Ectodermal cell (in vitro differentiated cells): ENCODE results near the gene CCDC85C.

Experiments used
- H3K27ac ChIP-seq: 2 replicates; pipeline ENCODE4 v1.7.0; 2013; ENCODE audit warnings: mild to moderate bottlenecking, low read depth, low read length; ENCODE audit not compliant: insufficient read depth, poor library complexity, severe bottlenecking
- H3K27me3 ChIP-seq: 2 replicates; pipeline ENCODE4 v1.7.0; 2013; ENCODE audit warnings: mild to moderate bottlenecking, low read length; ENCODE audit not compliant: insufficient read depth, control insufficient read depth, poor library complexity, severe bottlenecking
- H3K36me3 ChIP-seq: one replicate; pipeline ENCODE4 v1.7.0; 2013; ENCODE audit warnings: low read length; ENCODE audit not compliant: control insufficient read depth, insufficient read depth
- H3K4me1 ChIP-seq: one replicate; pipeline ENCODE4 v1.7.0; 2013; ENCODE audit warnings: low read length; ENCODE audit not compliant: control insufficient read depth, insufficient read depth
- H3K4me3 ChIP-seq: 2 replicates; pipeline ENCODE4 v1.7.0; 2013; ENCODE audit warnings: low read depth, low read length, control low read depth; ENCODE audit not compliant: insufficient read depth
- H3K9me3 ChIP-seq: 2 replicates; pipeline ENCODE4 v1.7.0; 2013; ENCODE audit warnings: mild to moderate bottlenecking, low read length, moderate library complexity; ENCODE audit not compliant: control insufficient read depth
- WGBS, 2 experiments: methylation state at CpG; one replicate each; pipeline ENCODE4 v1.1.7; 2013; ENCODE audit warnings: missing lambda C conversion rate in 2 of 2; 5-methylcytosine and 5-hydroxymethylcytosine counted together

The CCDC85C gene

DNA sequence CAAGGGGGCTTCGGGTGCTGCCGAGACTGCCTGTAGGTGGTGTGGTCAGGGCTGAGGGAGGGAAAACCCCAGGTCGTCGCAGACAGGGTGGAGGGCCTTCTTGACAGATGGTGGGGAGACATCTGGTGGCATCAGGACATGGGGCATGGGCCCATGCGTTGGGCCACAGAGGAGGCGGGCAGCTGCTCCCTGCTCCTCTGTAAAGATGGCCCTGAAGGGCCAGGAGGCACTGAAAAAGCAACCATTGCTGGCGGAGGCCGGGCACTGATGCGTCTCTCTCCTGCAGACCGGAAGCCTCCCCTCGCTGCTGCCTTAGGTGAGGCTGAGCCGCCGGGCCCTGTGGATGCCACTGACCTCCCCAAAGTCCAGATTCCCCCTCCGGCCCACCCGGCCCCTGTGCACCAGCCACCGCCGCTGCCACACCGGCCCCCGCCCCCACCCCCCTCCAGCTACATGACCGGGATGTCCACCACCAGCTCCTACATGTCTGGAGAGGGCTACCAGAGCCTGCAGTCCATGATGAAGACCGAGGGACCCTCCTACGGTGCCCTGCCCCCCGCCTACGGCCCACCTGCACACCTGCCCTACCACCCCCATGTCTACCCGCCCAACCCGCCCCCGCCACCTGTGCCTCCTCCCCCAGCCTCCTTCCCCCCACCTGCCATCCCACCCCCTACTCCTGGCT lies 94.0 kb downstream of the CCDC85C start:
- H3K27ac ChIP-seq = no peak overlapping the region
- H3K9me3 ChIP-seq = no peaks in the 10 kb centered on the region
- peaks cover 31% of the 10 kb centered on the region for H3K36me3 ChIP-seq
- H3K4me1 ChIP-seq = peaks cover 11% of the 10 kb centered on the region
- 91 to 95% methylated on average over 24 of the region's 27 CpGs for WGBS, 2 experiments
- no peak overlapping the region for H3K4me3 ChIP-seq
- no peaks in the 10 kb centered on the region for H3K27me3 ChIP-seq

DNA sequence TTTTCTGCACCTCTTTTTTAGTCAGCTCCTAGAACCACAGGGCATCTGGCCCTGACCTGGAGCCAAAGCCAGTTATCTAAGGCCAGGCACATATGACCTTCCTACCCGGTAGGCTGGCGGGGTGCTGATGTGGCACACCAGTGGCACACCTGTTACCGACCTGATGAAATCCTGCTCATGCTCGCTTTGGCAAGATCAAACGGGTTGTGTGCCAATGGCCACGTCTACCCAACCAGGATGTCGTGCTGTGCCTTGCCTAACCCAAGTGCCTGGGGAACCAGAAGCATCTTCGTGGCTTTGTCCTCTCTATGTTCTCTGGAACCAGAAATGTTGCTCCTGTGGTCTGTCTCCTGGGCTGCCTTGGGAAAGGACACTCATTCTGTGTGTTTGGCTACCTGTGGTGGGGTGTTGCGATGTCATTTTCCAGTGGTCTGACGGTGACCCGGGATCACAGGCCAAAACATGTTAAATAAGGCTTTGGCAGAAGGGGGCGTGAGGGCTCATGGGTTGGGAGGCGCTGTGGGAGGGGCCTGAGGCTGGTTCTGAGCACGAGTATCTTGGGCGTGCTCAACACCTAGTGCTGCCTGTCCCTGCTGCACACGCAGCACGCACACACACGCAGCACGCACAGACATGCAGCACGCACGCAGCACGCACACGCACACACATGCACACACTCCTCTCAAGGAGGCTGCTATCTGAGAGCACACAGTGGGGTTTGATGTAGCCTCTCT lies 94.9 kb downstream of the CCDC85C start:
- 90 to 92% methylated on average over 23 of the region's 23 CpGs for WGBS, 2 experiments
- H3K27ac ChIP-seq = peak overlapping the region; percentile 36
- no peaks in the 10 kb centered on the region for H3K9me3 ChIP-seq
- peaks cover 30% of the 10 kb centered on the region for H3K36me3 ChIP-seq
- no peaks in the 10 kb centered on the region for H3K27me3 ChIP-seq
- peaks cover 11% of the 10 kb centered on the region for H3K4me1 ChIP-seq
- no peak overlapping the region for H3K4me3 ChIP-seq

- peaks cover 11% of the 10 kb centered on the region for H3K4me1 ChIP-seq
- H3K4me3 ChIP-seq = no peak overlapping the region
- no peaks in the 10 kb centered on the region for H3K27me3 ChIP-seq
- H3K9me3 ChIP-seq = no peaks in the 10 kb centered on the region
- H3K36me3 ChIP-seq = peaks cover 38% of the 10 kb centered on the region
- H3K27ac ChIP-seq = no peak overlapping the region
- 94% methylated on average over 13 of the region's 13 CpGs for WGBS, 2 experiments
These were observed 96.0 kb downstream of the CCDC85C start for GRCh38 chr14:99507860-99508640.

DNA sequence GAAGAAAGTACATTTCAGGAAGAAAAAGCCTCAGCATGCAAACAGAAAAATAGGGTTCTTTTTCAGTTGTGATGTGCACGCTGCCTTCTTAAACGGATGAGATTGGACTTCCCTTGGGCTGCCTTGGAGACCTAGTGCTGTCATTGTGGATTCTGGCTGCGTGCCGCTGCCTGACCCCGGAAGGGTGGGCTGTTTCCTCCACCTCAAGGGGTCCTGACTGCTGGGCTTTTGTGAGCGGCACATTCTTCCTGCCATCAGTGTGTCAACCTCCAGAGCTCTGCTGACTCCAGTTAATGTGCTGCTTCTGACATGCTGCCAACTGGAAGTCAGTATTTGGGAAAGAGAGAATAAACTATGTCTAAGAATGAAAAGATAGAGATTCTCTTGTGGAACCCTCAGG lies 97.7 kb downstream of the CCDC85C start:
- H3K27me3 ChIP-seq = no peaks in the 10 kb centered on the region
- no peak overlapping the region for H3K27ac ChIP-seq
- H3K4me1 ChIP-seq = peaks cover 11% of the 10 kb centered on the region
- peaks cover 44% of the 10 kb centered on the region for H3K36me3 ChIP-seq
- H3K4me3 ChIP-seq = no peak overlapping the region
- 90 to 93% methylated on average over 6 of the region's 6 CpGs for WGBS, 2 experiments
- H3K9me3 ChIP-seq = no peaks in the 10 kb centered on the region

GRCh38 chr14:99505089-99505488 lies 98.9 kb downstream of the CCDC85C start:
- no peaks in the 10 kb centered on the region for H3K27me3 ChIP-seq
- H3K4me1 ChIP-seq = peaks cover 4% of the 10 kb centered on the region
- 93 to 95% methylated on average over 5 of the region's 5 CpGs for WGBS, 2 experiments
- H3K9me3 ChIP-seq = no peaks in the 10 kb centered on the region
- H3K27ac ChIP-seq = no peak overlapping the region
- H3K36me3 ChIP-seq = peaks cover 49% of the 10 kb centered on the region
- H3K4me3 ChIP-seq = no peak overlapping the region

DNA sequence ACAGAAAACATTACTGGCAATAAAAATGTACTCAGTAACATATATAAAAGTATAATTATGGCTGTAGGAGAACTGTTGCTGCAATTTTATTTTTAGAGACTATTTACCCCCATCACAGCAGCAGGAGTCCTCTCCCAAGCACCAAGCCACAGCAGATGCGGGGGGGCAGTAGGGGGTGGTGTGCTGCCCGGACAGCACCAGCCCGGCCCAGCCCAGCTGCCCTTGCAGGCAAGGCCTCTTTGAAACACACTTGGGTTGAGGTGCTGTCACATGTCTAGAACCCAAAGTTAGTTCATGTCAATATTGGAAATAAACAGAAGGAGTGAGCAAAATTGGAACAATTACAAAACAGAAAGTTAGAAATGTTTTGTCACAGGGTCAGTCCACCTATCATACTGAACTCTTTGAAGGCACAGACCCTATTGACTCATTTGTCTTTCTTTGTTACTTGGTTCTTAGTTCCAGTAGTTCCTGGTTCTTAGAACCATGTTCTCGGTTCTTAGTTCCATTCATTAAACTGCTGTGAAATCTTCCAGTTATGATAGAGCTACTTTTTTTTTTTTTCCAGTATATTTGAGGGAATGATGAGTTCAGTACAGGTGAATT lies 100.1 kb downstream of the CCDC85C start:
- no peak overlapping the region for H3K4me3 ChIP-seq
- H3K9me3 ChIP-seq = no peaks in the 10 kb centered on the region
- no peak overlapping the region for H3K27ac ChIP-seq
- peaks cover 46% of the 10 kb centered on the region for H3K36me3 ChIP-seq
- peaks cover 1% of the 10 kb centered on the region for H3K4me1 ChIP-seq
- 93 to 97% methylated on average over 4 of the region's 4 CpGs for WGBS, 2 experiments
- no peaks in the 10 kb centered on the region for H3K27me3 ChIP-seq

DNA sequence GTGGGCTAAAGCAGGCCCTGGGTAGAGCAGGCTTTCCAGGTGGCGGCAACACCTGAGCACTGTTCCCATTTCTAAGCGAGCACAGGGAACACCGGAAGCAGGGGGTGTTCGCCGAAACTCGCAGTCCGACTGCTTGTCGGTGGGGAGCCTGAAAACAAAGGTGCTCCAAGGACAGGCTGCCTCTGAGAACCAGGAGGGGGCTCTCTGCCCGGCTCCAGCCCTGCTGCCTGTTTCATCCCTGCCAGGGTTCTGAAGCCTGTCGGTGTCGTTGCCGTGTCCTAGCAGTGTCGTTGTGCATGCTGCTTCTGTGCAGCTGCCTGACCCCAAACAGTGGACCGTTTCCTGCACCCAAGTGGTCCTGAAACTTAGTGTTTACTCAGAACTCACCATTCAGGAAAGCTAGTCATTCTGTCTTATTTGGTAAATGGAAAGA lies 101.0 kb downstream of the CCDC85C start:
- Histone ChIP-seq H3K9me3 (no peaks in the 10 kb centered on the region), H3K4me3 (no peak overlapping the region), H3K36me3 (peaks cover 40% of the 10 kb centered on the region), H3K27me3 (no peaks in the 10 kb centered on the region), H3K27ac (no peak overlapping the region), H3K4me1 (no peaks in the 10 kb centered on the region)
- WGBS, 2 experiments = 75 to 82% methylated on average over 14 of the region's 14 CpGs

DNA sequence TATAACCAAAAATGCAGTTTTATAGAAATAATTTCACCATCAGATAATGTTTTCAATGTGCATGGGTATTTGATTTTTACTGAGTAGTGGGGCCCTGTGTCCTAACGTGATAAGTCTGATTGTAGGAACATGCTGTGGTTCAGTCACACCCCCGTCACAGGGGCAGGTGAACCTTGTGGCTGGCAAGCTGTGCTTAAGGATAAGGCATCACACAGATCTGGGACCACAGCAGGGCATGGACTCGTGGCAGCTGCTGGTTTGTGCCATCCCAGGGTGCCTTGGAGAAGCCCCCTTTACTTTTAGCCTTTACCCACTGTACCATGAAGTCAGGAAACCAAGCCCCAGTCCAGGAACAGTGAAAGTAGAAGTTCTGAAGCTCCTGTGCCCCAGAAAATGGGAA lies 106.1 kb downstream of the CCDC85C start:
- WGBS, 2 experiments = 92 to 95% methylated on average over 3 of the region's 3 CpGs
- no peak overlapping the region for H3K4me3 ChIP-seq
- no peaks in the 10 kb centered on the region for H3K9me3 ChIP-seq
- H3K36me3 ChIP-seq = peaks cover 28% of the 10 kb centered on the region
- H3K4me1 ChIP-seq = no peaks in the 10 kb centered on the region
- H3K27me3 ChIP-seq = no peaks in the 10 kb centered on the region
- H3K27ac ChIP-seq = no peak overlapping the region

- no peaks in the 10 kb centered on the region for H3K9me3 ChIP-seq
- H3K4me3 ChIP-seq = no peak overlapping the region
- WGBS, 2 experiments = 96 to 98% methylated on average over 2 of the region's 2 CpGs
- H3K27me3 ChIP-seq = no peaks in the 10 kb centered on the region
- no peaks in the 10 kb centered on the region for H3K4me1 ChIP-seq
- no peak overlapping the region for H3K27ac ChIP-seq
- H3K36me3 ChIP-seq = peaks cover 26% of the 10 kb centered on the region
These were observed 106.7 kb downstream of the CCDC85C start for GRCh38 chr14:99497341-99497740.

DNA sequence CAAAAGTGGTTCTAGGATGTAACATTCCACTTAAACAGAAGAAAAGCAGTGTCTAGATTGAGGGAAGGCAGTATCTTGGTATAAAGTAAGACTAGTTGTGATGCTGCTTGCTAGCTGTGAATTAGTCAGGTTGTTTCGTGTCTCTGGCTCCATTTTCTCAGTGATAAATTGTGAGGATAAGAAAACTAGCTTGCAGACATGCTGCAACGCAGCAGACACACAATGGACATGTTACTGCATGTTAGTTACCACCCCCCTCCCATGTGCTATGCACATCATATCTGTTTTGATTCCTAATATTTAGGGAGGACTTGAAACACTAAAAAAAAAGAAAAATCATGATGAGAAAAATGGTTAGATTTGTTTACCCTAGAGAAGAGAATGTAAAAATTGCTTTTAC lies 119.9 kb downstream of the CCDC85C start:
- Histone ChIP-seq H3K4me3 (no peak overlapping the region), H3K27me3 (no peaks in the 10 kb centered on the region), H3K9me3 (no peaks in the 10 kb centered on the region), H3K27ac (no peak overlapping the region), H3K36me3 (no peaks in the 10 kb centered on the region), H3K4me1 (peaks cover 10% of the 10 kb centered on the region)
- WGBS, 2 experiments = 89 to 98% methylated on average over 1 to 2 of the region's 2 CpGs
